GM12873 (cell line): Measurements from ENCODE around the gene PRR36.

Experiments
- TF ChIP-seq, protein P1 (sequence below): IDR thresholded peaks from 2 replicates; pipeline ENCODE4 v1.5.1; 2012; ENCODE audit warnings: low read depth, mild to moderate bottlenecking, moderate library complexity, low read length, control low read depth; ENCODE audit not compliant: insufficient read depth; ENCODE audit errors: missing control alignments

PRR36 gene

DNA sequence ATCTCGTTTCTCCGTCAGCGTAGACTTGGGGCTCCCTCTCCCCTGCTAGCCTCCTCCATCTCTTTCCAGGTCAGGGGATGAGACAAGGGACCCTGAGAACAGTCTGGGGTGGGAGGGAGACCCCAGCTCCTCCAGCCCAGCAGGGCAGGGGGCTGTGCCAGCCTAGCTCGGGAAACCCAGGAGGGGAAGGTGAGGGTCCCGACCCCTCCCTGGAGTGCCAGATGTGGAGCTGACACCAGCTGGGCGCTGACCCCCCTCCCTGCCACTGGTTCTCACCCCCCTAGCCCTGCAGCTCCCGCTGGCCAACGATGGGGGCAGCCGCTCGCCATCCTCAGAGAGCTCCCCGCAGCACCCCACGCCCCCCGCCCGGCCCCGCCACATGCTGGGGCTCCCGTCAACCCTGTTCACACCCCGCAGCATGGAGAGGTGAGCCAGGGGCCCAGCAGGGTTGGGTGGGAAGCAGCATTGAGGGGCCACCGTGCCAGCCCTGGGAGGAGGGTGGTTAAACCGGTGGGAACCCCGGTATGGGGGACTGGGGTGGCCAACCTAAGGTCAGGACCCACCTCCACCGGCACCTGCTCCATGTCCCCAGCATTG is 35.4 kb upstream of the PRR36 start:
- TF ChIP-seq, protein P1, sequence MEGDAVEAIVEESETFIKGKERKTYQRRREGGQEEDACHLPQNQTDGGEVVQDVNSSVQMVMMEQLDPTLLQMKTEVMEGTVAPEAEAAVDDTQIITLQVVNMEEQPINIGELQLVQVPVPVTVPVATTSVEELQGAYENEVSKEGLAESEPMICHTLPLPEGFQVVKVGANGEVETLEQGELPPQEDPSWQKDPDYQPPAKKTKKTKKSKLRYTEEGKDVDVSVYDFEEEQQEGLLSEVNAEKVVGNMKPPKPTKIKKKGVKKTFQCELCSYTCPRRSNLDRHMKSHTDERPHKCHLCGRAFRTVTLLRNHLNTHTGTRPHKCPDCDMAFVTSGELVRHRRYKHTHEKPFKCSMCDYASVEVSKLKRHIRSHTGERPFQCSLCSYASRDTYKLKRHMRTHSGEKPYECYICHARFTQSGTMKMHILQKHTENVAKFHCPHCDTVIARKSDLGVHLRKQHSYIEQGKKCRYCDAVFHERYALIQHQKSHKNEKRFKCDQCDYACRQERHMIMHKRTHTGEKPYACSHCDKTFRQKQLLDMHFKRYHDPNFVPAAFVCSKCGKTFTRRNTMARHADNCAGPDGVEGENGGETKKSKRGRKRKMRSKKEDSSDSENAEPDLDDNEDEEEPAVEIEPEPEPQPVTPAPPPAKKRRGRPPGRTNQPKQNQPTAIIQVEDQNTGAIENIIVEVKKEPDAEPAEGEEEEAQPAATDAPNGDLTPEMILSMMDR, result no peak

DNA sequence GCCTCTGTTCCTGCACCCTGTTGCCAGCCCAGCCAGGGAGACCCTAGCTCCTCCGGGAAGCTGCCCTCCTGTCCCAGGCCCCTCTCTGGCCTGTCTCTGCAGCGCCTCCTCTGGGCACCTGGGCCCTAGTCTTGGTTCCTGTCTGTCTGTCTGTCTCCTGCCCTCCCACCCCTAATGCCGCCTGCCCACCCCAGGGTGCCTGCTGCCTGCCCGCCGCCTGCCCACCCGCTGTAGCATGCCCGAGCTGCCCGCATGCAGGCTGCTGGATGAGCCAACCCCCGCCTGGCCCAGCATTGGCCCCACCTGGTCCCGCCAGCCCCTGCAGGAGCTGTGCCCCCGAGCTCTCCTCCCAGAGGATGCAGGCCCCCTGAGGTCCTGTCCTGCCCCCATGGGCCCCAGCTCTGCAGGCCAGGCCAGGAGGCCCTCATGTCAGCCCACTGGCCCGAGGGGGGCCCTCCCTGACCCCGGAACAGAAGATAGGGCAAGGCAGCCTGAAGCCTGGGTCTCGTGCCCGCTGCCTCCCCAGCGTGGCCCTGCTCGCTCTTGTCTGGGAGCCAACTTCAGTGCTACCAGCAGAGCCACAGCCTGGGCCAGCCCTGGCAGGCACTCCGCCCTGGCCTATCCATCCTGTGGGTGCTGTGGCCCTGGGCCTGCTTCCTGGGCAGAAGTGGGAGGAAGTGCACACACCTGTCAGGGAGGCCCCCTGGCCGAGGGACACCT is 34.7 kb upstream of the PRR36 start:
- TF ChIP-seq, protein P1, result no peak

GRCh38 chr19:7908078-7908699 is 34.0 kb upstream of the PRR36 start:
- TF ChIP-seq, protein P1, result no peak

- TF ChIP-seq, protein P1, result no peak
These were observed 33.4 kb upstream of the PRR36 start for GRCh38 chr19:7907544-7907943.

GRCh38 chr19:7907122-7907521 is 32.9 kb upstream of the PRR36 start:
- TF ChIP-seq, protein P1, result no peak

- TF ChIP-seq, protein P1, result no peak
These were observed 31.7 kb upstream of the PRR36 start for GRCh38 chr19:7905859-7906258.

DNA sequence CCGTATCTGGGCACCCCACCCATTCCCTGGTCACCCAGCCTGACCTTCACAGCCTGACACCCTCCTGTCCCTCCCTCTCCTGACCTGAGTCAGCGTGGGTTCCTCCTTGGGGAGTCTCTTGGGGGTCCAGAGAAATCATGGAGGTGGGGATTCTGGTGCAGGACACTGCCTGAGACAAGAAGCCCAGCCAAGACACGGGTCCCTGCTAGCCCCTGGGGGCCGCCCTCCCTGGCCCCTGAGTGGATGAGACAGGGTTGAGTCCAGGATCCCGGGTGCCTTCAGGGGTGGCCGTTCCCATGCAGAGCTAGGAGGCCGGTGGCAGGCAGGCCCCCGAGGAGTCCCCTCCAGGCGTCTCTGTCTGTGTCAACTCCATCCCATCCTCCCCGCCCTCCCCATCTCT is 31.1 kb upstream of the PRR36 start:
- TF ChIP-seq, protein P1, result no peak
